ENCODE measurements around the gene SNRPA.

Gene SNRPA

DNA sequence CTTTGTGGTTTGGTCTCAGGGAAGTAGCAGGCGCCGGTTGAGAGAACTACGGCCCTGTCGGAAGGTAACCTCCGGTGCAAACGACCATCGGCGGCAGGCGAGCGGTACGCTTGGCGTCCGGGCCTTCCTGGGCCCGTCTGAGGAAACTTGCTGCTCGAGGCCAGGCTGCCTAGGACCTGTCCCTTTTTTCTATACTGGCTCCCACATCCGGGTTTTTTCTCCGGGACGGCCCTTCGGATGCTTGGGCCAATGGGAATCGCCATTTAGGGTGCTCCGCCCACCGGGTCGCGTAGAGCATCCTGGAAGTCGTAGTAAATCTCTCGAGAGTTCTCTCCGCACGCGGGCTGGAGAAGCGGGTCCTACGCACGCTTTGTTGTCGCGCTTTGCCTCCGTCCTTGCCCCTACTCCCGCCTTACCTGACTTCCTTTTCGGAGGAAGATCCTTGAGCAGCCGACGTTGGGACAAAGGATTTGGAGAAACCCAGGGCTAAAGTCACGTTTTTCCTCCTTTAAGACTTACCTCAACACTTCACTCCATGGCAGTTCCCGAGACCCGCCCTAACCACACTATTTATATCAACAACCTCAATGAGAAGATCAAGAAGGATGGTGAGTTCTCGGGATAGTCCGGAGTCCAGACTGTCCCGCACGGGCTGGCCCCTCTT lies at the start of gene SNRPA:
Gene SNRPA (plus strand): TSS at position 330 of the 664 bp plus-strand sequence. CDS start 206 bp downstream, at position 536.
- peak; percentile 49 for TF ChIP-seq POLR2A (IDR thresholded peaks at IDR 0.05; ENCODE audit: low read depth, low read length)
- peak; percentile 96 for DNase-seq (ENCODE audit: insufficient read length, low spot score)
- FAIRE-seq = peak; percentile 57

DNA sequence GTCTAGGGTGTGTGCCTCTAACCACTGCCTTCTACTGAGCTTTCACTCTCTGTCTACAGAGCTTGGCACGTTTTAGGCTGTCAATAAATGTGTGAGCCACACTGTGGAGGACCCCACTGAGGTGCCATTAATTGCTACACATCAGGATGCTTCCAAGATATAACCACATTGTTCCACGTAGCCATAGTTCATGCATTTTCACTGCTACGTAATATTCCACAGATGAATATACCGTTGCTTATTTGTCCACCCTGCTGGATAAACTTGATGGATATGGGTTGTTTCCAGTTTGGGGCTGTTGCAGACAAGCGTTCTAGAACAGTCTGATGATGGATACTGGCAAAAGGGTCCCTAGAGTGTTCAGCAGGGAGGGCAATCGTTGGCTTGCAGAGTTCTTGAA lies 49.2 kb upstream of the SNRPA start:
- no peak for TF ChIP-seq POLR2A (IDR thresholded peaks at IDR 0.05; ENCODE audit: low read depth, low read length)
- FAIRE-seq = no peak
- no peak for DNase-seq (ENCODE audit: insufficient read length, low spot score)

DNA sequence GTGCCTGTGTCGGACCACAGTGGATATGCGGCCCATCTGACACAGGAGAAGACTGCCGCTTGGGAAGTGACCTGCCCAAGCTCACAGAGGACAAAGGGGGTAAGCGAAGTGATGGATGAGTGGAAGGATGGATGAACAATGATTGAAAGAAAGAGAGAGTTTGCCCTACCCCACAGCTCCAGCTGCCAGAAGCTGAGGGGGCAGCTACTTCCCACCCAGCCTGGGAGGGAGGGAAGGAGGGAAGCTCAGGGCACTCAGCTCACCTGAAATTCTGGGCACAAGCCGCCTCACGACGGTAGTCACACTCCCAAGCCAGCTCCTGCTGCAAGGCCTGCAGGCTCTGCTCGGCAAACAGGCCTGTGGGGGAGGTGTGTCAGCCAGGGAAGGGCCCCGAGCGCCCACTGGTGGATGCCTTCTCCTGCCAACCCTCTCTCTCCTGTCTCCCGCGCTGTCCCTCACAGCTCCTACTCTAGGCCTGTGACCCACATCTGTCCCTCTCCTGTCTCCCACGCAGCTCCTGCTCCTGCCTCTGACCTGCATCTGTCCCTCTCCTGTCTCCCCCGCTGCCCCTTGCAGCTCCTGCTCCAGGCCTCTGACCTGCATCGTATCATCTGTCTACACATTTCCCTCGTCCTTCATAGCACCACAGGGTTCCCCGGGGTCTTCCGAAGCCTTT lies 48.5 kb upstream of the SNRPA start:
- no peak for DNase-seq (ENCODE audit: insufficient read length, low spot score)
- FAIRE-seq = no peak
- no peak for TF ChIP-seq POLR2A (IDR thresholded peaks at IDR 0.05; ENCODE audit: low read depth, low read length)

DNA sequence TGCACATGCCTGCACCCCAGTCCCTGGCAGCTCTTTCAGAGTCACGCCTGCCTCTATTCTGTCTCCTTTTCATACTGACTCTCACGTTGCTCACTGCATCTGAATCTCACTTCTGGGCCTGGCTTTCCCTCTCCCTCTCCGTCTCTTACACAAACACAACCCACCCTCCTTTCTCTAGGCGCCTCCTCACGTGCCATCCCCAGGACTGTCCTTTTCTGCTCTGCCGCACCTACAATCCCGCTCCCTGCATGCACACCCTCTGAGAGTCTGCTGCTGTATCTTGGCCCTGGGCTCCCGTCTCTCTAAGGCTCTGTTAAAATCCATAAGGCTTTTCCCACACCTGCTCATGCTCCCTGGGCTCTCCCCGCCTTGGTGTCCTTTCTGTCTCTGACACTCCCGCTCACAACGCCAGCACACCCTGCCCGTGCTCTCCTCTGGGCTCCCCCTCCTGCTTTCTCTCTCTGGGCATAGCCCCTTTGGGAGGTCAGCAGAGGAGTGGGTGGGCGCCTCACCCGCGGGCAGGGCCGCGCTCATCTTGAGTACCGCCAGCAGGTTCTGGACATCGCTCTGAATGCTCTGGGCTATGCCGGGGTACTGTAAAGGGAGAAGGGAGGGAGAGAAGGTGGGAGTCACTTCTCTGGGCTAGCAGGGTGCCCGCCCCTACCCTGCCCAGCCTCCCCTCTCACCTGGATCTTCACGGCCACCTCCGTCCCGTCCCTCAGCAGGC lies 47.8 kb upstream of the SNRPA start:
- no peak for TF ChIP-seq POLR2A (IDR thresholded peaks at IDR 0.05; ENCODE audit: low read depth, low read length)
- no peak for DNase-seq (ENCODE audit: insufficient read length, low spot score)
- no peak for FAIRE-seq

DNA sequence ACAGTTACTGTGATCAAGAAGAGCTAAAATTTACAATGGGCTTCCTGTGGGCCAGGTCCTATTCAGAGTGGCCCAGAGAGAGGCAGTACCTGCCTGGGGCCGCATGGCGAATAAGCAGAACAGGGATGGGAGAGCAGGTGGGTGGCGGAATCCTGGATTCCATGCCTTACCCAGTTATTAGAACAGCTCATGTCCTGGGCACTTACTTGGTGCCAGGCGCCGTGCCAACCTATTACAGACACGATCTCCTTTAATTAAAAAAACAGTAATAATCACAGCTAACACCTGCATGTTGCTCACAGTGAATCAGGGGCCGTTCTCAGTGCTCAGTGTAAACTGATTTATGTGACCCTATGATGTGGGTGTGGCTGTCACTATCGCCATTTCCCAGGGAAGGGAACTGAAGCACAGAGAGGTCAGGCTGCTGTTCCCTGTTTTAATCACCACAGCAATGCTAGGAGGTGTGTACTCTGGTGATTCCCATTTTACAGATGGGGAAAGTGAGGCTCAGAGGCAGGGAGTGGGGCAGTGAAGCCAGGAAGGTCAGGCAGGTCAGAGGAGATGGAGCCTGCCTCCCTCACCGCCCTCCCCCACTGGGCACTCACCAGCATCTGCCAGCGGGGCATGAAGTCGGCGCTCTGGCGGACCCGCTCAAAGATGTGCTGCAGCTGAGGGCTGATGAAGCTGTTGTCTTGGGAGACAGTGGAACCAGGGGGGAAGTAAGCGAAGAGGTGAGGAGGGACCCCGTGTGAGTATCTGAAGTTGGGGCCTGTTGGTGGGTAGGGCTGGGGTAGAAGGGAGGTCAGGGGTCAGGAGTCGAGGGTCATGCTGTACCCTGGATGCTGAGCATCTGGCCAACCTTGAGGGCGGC lies 46.3 kb upstream of the SNRPA start:
- TF ChIP-seq POLR2A (IDR thresholded peaks at IDR 0.05; ENCODE audit: low read depth, low read length) = no peak
- no peak for DNase-seq (ENCODE audit: insufficient read length, low spot score)
- no peak for FAIRE-seq

DNA sequence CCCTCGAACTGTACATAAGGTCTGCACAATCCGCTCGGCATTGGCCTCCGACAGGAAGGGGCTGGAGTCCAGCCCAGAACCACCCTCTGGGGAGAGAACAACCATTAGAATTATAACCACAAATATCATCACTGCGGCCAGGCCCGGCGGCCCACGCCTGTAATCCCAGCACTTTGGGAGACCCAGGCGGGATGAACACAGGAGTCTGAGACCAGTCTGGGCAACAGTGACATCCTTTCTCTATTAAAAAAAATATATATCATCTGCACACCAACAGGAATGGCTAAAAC lies 45.7 kb upstream of the SNRPA start:
- DNase-seq (ENCODE audit: insufficient read length, low spot score) = no peak
- FAIRE-seq = no peak
- TF ChIP-seq POLR2A (IDR thresholded peaks at IDR 0.05; ENCODE audit: low read depth, low read length) = no peak

DNA sequence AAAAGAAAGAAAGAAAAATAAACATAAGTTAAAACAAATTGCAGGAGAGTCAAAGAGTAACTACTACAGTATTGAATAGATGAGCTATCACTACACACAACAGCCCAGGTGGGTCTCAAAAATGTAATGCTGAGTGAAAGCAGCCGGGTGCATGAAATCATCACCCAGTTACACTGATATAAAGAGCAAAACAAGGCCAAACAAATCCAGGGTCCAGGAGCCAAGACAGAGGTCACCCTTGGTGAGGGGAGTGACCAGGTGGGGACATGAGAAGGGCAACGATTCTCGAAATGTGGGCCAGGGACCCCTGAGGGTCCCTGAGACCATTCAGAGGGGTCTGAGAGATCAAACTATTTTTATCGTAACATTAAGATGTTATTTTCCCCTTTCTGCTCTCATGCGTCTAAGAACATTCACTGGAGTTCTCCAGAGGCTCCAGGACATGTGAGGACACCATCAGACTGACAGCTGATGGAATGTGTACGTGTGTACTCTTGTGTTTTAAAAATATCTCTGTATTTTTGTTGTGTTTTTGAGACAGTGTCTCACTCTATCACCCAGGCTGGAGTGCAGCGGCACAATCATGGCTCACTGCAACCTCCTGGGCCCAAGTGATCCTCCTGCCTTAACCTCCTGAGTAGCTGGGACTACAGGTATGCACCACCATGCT lies 44.9 kb upstream of the SNRPA start:
- no peak for DNase-seq (ENCODE audit: insufficient read length, low spot score)
- no peak for TF ChIP-seq POLR2A (IDR thresholded peaks at IDR 0.05; ENCODE audit: low read depth, low read length)
- FAIRE-seq = no peak

DNA sequence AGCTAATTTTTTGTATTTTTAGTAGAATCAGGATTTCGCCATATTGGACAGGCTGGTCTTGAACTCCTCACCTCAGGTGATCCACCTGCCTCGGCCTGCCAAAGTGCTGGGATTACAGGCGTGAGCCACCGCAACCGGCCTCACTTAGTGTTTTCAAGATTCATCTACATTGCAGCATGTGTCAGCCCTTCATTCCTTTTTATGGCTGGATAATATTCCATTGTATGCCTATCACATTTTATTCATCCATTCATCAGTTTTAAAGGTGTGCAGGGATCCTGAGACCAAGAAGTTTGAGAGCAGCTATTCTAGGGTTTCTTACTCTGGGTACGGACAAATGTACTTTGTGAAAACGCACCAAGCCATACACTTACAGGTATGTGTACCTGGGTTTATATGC lies 43.4 kb upstream of the SNRPA start:
- no peak for FAIRE-seq
- TF ChIP-seq POLR2A (IDR thresholded peaks at IDR 0.05; ENCODE audit: low read depth, low read length) = no peak
- DNase-seq (ENCODE audit: insufficient read length, low spot score) = no peak

DNA sequence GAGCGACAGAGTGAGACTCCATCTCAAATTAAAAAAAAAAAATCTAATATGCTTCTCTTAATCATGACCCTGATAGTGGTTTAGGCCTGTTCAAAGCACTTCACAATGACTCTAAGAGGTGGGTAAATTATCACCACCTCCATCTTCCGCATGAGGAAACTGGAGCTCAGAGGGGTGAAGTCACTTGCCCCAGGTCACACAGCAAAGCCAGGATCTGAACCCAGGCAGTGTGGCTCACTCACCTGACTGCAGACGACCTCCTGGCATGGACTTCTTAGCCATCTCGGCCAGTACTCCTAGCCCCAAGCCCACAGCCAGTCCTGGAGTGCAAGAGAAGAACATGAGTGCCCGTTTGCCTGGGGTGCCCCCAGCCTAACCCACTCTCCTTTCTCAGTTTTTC lies 41.2 kb upstream of the SNRPA start:
- FAIRE-seq (no peak), DNase-seq (ENCODE audit: insufficient read length, low spot score) (no peak)
- no peak for TF ChIP-seq POLR2A (IDR thresholded peaks at IDR 0.05; ENCODE audit: low read depth, low read length)

DNA sequence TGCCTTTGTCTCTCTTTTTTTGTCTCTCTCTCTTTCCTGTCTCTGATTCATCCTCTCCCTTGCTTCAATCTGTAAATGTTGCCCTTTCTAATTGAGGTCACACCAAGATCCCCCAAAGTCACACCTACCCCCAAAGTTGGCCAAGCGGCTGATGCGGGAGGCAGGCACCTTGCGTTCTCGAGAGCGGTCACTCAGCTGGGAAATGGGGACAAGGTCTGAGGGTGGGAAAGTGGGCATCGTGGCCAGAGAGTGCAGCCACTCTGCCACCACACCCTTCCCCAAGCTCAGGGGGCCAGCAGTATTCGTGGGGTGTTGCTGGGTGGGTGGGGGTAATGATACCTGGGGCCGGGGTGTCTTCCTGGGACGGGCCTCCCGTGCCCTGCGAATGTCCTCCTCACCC lies 37.1 kb upstream of the SNRPA start:
- DNase-seq (ENCODE audit: insufficient read length, low spot score) (no peak), FAIRE-seq (no peak)
- TF ChIP-seq POLR2A (IDR thresholded peaks at IDR 0.05; ENCODE audit: low read depth, low read length) = no peak

DNA sequence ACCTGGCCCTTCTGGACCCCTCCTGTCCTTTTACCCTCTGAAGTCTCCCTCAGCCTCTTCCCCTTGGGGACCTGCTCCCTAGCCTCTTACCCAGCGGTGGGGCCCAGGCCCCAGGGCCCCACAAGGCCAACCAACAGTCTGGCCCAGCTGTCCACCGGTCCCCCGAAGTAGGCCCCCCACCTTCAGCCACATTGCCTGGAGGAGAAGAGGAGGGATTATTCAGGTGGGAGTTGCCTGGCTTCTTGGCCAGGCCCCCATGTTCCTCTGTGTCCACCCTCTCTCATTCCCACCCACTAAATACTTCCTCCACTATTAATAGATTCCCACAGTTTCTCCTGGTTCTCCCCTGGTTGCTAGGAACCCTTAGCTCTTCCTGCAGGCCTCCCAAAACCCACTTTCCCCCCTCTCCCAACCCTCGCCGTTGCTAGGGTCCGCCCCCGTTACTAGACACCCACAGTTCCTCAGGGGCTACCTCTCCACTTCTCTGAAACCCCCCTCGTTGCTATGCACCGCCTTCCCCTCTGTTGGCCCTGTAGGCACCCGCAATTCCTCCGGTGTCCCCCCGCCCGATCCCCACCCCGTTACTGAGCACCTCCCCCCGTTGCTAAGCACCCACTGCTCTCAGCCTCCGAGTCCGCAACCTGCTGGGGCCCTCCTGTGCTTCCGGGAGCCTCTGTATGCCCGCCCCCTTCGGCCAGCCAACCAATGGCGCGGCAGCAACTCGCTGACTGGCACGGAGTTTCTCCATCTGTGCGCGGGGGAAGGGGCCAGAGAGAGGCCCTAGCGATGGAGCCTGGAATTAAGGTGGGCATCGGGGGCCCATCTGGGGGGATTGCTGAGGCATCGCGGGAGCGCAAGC lies 36.3 kb upstream of the SNRPA start:
- peak; percentile 23; the same call in 1 of the 2 replicates for TF ChIP-seq POLR2A (IDR thresholded peaks at IDR 0.05; ENCODE audit: low read depth, low read length)
- DNase-seq (ENCODE audit: insufficient read length, low spot score) (peak; percentile 96), FAIRE-seq (no peak)

DNA sequence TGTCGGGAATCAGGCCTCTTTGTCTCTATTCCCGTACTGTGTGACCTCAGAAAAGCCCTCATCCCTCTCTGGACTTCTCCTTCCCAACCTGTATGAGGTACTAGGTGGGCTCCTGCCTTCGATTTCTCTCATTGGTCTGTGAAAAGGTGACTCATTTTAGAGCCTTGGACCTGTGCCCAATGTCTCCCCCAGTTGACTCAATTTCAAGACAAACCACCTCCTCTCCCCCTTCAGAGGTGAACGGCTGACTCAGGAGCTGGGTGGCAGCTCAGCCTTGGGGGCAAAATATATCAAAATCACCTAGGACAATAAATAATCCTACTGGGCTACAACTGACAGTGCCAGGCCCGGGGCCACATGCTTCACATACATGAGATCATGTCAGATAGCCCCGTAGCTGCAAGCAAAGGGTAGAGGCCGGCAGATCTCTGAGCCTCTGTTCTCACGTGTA lies 34.9 kb upstream of the SNRPA start:
- FAIRE-seq (no peak), DNase-seq (ENCODE audit: insufficient read length, low spot score) (peak; percentile 76)
- TF ChIP-seq POLR2A (IDR thresholded peaks at IDR 0.05; ENCODE audit: low read depth, low read length) = peak; percentile 3; the same call in 1 of the 2 replicates
